ENCODE data around the gene EDAR.

The EDAR gene

GRCh38 chr2:108958002-108958401 is 31.0 kb downstream of the EDAR start:
- no peak for TF ChIP-seq FOXM1 (IDR thresholded peaks at IDR 0.05; ENCODE audit: borderline replicate concordance, low read depth)
- no peak for TF ChIP-seq TAF1 (IDR thresholded peaks at IDR 0.05; ENCODE audit: low read depth)
- no peak for TF ChIP-seq CREB1 (IDR thresholded peaks at IDR 0.05; ENCODE audit: low read depth)

- no peak for TF ChIP-seq MAX (IDR thresholded peaks at IDR 0.05)
- TF ChIP-seq EGR1 (IDR thresholded peaks at IDR 0.05), result no peak
- TF ChIP-seq NFIC (IDR thresholded peaks at IDR 0.05), result no peak
- TF ChIP-seq ZBTB7A (IDR thresholded peaks at IDR 0.05; ENCODE audit: low read depth), result no peak
- TF ChIP-seq RAD21 (IDR thresholded peaks at IDR 0.05; ENCODE audit: low read depth), result no peak
These were observed 32.6 kb downstream of the EDAR start for GRCh38 chr2:108956375-108956774.

- no peak for TF ChIP-seq FOXM1 (IDR thresholded peaks at IDR 0.05; ENCODE audit: borderline replicate concordance, low read depth)
- no peak for TF ChIP-seq YY1 (IDR thresholded peaks at IDR 0.05; ENCODE audit: low read depth)
- TF ChIP-seq ZBTB7A (IDR thresholded peaks at IDR 0.05; ENCODE audit: low read depth), result no peak
These were observed 38.5 kb downstream of the EDAR start for GRCh38 chr2:108950369-108951135.

GRCh38 chr2:108949316-108950239 is 39.4 kb downstream of the EDAR start:
- no peak for TF ChIP-seq FOXM1 (IDR thresholded peaks at IDR 0.05; ENCODE audit: borderline replicate concordance, low read depth)
- no peak for TF ChIP-seq CEBPB (IDR thresholded peaks at IDR 0.05)
- TF ChIP-seq NFIC (IDR thresholded peaks at IDR 0.05), result no peak
- TF ChIP-seq CREB1 (IDR thresholded peaks at IDR 0.05; ENCODE audit: low read depth), result no peak
- no peak for TF ChIP-seq EGR1 (IDR thresholded peaks at IDR 0.05)
- no peak for TF ChIP-seq REST (IDR thresholded peaks at IDR 0.05; ENCODE audit: low read depth)
- no peak for TF ChIP-seq ZBTB7A (IDR thresholded peaks at IDR 0.05; ENCODE audit: low read depth)
- TF ChIP-seq MAX (IDR thresholded peaks at IDR 0.05), result no peak
- TF ChIP-seq YY1 (IDR thresholded peaks at IDR 0.05; ENCODE audit: low read depth), result no peak
- no peak for TF ChIP-seq USF1 (IDR thresholded peaks at IDR 0.05)
- no peak for TF ChIP-seq TEAD4 (IDR thresholded peaks at IDR 0.05)
- no peak for TF ChIP-seq RAD21 (IDR thresholded peaks at IDR 0.05; ENCODE audit: low read depth)
- TF ChIP-seq TAF1 (IDR thresholded peaks at IDR 0.05; ENCODE audit: low read depth), result no peak
- TF ChIP-seq EP300 (IDR thresholded peaks at IDR 0.05; ENCODE audit: borderline replicate concordance), result no peak
- no peak for TF ChIP-seq TCF12 (IDR thresholded peaks at IDR 0.05; ENCODE audit: low read depth)

GRCh38 chr2:108947271-108947907 is 41.6 kb downstream of the EDAR start:
- TF ChIP-seq RAD21 (IDR thresholded peaks at IDR 0.05; ENCODE audit: low read depth) (no peak), CREB1 (IDR thresholded peaks at IDR 0.05; ENCODE audit: low read depth) (no peak), CEBPB (IDR thresholded peaks at IDR 0.05) (no peak), ZBTB7A (IDR thresholded peaks at IDR 0.05; ENCODE audit: low read depth) (no peak), USF1 (IDR thresholded peaks at IDR 0.05) (no peak), TCF12 (IDR thresholded peaks at IDR 0.05; ENCODE audit: low read depth) (no peak), REST (IDR thresholded peaks at IDR 0.05; ENCODE audit: low read depth) (no peak), YY1 (IDR thresholded peaks at IDR 0.05; ENCODE audit: low read depth) (no peak), FOXM1 (IDR thresholded peaks at IDR 0.05; ENCODE audit: borderline replicate concordance, low read depth) (no peak), TAF1 (IDR thresholded peaks at IDR 0.05; ENCODE audit: low read depth) (no peak), EGR1 (IDR thresholded peaks at IDR 0.05) (no peak), MAX (IDR thresholded peaks at IDR 0.05) (no peak), NFIC (IDR thresholded peaks at IDR 0.05) (no peak), EP300 (IDR thresholded peaks at IDR 0.05; ENCODE audit: borderline replicate concordance) (no peak), TEAD4 (IDR thresholded peaks at IDR 0.05) (no peak)

All from Ishikawa (cell line).